HG03103 (cell line): ENCODE results near the gene UQCR10.

Experiments used
- ATAC-seq: cut with Tn5 transposase; IDR thresholded peaks from one replicate; pipeline ENCODE4 v1.9.1; 2021; ENCODE audit warnings: low read depth; ENCODE audit not compliant: unreplicated experiment

UQCR10 gene

DNA sequence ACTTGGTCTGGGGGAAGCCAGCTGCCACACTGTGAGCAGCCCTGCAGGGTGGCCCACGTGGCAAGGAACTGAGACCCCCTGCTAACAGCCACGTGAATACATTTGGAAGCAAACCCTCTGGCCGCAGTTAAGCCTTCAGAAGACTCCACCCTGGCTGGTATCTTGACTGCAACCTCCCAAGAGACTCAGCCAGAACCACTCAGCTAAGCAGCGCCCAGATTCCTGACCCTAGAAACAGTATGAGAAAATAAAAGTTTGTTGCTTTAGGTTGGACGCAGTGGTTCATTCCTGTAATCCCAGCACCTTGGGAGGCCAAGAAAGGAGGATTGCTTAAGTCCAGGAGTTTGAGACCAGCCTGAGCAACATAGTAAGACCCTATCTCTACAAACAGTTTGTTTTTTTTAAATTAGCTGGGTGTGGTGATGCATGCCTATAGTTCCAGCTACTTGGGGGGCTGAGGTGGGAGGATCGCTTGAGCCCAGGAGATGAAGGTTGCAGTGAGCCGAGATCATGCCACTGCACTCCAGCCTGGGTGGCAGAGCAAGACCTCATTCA lies 9.0 kb upstream of the UQCR10 start:
- no peak for ATAC-seq

DNA sequence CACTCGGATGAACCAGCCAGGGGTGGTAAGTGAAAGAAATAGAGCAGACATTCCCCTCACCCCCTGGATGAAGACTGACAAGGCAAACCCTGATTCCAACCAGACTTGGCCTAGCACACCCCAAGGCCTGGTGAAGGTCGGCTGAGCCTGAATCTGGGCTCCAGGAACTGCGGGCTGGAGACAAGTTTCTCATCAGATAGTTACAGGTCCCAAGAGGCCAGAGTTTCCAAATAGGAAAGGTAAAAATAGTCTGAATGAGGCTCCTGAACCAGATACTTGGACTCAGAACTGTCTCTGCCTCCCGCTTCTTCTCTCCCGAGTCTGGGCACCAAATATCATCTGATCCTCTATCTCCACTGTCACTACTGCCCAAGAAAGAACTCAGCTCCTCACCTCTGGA lies 8.2 kb upstream of the UQCR10 start:
- ATAC-seq = no peak

DNA sequence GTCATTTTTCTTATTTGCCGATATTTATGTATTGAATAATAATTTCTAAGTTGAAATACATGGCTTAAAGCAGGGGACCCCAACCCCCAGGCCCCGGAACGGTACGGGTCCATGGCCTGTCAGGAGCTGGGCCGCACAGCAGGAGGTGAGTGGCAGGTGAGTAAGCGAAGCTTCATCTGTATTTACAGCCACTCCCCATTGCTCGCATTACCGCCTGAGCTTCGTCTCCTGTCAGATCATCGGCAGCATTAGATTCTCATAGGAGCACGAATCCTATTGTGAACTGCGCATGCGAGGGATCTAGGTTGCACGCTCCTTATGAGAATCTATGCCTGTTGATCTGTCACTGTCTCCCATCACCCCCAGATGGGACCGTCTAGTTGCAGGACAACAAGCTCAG lies 4.9 kb upstream of the UQCR10 start:
- ATAC-seq = no peak

DNA sequence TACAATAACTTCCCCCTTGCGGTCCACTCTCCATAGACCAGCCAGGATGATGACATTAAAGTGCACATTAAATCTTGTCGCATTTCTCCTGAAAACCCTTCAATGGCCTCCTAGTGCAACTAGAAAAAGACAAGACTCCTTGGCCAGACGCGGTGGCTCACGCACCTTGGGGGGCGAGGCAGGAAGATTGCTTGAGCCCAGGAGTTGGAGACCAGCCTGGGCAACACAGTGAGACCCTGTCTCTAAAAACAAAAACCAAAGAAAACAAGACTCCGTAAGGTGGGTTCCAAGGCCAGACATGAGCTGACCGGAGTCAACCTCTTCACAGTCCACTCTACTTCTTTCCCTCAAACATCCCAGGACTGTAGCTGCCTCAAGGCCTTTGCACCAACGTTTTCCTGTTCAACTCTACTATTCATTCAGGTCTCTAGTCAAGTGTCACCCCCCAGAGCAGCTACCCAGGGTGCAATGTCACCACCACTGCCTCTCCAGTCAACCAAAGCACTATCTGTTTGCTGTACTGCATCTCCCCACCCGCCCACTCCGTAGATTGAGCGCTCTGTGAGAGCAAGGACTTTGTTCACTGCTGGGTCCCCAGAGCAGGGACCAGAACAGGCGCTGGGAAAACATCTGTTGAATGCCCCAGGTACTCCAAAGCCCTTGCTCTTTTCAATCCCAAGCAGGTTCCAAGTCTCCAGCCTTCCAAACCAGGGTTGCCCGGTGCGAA lies 1.1 kb upstream of the UQCR10 start:
- ATAC-seq = peak; percentile 20

DNA sequence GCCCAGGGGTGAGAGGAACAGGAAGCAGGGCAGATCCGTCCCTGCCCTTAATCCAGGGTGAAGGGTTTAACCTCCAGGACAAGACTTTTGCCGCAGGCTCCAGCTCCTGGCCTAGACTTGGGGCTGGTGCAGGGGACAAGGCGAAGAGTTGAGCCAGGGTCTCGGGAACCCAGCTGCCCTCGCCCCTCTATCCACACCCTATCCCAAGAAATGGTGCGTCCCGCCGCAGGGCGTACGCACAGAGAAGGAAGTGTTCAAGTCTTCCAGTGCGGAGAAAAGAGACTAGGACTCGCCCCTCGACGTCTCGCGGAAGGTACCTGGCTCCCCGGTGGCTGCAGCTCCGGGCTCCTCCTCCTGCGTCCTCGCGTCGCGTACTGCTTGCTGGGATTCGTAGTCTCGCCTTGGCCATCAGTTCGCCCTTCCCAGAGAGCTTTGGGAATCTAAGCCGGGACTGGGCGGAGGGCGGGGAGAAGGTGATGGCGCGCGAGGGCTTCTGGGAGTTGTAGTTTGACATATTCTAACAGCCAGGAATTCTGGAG lies 468 bp upstream of the UQCR10 start, which contains the start of gene ZMAT5:
Gene ZMAT5, minus strand, starts transcription at position 376 of the 539 bp plus-strand sequence. CDS start 18,463 bp downstream, outside the sequence.
- peak; percentile 72 for ATAC-seq

DNA sequence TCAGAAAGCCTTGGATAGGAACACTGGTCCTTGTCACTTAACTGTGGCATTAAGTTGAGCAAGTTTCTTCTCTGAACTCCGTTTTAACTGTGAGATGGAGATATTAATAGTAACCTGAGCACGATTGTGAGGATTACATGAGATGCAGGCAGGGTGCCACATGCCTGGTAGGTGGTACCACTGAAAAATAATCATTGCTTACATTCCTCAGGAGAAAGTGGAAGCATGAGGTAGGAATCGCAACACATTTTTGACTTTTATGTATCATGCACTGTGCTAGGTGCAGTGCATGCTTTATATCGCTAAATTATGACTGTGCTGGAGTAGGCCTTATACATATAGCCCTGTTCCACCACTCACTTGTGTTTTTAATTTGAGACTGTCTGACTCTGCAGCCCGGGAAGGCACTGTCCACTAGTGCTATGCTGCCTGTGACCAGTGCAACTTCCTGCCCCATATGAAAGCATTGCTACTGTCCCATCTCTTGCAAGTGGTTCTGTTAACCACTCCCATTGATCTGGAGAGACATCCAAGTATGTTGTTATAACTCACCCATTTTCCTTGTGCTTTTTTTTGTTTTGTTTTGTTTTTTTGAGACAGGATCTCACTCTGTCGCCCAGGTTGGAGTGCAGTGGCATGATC lies 1.0 kb downstream of the UQCR10 start:
- no peak for ATAC-seq

DNA sequence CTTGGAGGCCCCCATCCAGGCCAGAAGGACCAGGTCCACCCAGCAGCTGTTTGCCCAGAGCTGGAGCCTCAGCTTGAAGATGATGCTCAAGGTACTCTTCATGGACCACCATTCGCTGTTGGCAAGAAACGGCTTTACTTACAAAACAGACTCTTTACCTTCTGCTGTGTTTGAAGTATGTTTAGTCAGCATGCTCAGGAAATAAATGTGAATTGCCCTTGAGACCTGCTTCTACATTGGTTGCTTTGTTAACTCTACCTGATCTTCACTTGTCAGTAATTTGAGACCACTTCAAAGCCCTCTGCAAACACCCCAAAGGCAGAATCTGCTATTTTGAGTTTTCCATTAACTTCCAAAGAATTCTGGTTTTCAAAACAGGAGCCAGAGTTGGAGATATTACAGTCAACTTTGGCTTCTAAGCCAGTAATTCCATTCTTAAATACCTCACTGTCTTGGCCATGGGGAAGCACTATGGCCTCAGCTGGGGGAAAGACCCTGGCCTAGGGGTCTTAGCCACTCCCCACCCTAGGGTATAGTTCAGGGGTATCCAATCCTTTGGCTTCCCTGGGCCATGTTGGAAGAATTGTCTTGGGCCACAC lies 2.7 kb downstream of the UQCR10 start:
- ATAC-seq = no peak

DNA sequence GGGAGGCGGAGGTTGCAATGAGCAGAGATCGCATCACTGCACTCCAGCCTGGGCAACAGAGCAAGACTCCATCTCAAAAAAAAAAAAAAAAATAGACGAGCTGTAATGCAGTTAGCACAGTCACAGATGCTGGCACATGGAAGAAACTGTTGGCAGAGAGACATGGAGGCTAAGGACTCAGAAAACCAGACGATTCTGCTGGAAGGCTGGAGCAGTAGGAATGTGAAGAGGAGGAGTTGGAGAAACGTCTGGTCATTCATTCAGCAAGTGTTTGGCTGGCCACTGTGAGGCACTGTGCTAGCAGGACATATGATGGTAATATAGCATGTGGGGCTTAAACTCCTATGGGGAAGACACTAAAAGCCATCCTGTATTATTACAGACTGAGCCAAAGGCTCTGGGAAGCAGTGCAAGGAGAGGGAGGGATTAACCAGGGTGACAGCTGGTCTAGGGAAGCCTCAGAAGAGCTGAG lies 5.0 kb downstream of the UQCR10 start:
- ATAC-seq = no peak

DNA sequence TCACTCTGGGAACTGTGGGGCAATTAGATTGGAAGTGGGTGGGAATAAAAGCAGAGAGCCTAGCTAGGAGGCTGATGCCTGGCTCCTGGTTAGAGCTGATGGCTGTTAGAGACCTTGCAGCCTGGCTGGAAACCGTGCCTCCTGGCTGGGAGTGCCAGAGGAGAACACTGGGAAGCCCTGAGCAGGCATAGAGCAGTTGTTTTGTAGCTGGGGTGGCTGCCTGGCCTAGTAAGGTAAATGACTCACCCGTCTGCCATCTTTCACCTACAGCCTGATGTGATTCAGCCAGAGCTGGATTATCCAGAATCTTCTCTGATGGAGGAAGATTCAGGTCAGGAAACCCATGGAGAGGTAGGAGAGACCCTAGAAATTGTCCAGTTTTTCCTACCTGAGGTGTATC lies 6.1 kb downstream of the UQCR10 start:
- ATAC-seq = no peak

DNA sequence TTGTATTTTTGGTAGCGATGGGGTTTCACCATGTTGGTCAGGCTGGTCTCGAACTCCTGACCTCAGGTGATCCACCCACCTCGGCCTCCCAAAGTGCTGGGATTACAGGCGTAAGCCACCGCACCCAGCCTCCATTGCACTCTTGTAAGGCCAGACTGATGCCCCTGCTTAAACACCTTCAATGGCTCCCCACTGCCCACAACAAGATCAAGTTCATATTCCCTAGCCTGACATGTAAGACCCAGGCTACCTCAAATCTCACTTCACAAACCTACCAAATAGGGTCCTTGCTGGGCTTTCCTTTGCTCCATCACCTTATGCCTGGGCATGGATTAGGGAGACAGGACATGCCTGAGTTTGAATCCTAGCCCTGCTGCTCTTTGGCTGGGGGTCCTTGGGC lies 13.1 kb downstream of the UQCR10 start:
- no peak for ATAC-seq

DNA sequence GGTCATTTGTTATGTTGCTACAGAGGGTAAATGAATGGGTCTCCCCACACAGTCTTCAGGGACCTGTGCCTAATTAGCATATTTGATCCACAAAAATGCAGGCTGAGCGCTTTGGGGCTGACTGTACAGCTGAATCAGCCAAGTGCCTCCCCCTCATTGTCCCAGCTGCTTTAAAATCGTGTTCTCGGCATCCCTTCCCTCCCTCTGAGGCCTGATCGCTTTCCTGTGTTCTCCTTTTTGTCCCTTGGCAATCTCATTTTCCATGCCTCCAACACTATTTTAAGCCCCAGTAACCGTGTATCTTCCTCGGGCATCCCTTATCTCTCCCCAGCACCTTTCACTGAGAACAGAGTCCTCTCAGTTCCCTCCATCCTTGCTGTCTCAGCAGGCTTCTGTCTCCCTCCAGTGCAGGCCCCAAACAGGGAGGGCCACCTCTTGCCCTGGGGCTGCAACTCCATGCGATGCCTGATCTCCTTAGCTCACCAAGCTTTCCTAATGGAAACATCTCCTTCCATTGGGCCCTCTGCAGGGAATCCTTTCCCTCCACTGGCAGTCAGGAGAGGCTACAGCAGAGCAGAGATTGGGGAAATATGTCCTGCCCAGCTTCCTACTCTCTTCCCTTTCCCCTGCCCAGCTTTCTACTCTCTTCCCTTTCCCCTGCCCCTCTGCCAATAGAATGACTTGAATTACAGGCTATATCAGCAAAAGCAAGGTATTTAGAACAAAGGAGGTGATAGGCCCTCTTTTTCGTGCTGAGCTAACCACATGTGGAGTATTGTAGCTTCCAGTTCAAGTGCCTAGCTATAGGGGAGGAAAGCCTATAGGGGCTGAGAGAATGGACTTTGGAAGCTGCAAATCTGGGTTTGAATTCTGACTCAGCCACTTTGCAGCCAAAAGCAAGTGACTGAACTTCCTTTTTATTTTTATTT lies 13.8 kb downstream of the UQCR10 start:
- ATAC-seq = no peak

DNA sequence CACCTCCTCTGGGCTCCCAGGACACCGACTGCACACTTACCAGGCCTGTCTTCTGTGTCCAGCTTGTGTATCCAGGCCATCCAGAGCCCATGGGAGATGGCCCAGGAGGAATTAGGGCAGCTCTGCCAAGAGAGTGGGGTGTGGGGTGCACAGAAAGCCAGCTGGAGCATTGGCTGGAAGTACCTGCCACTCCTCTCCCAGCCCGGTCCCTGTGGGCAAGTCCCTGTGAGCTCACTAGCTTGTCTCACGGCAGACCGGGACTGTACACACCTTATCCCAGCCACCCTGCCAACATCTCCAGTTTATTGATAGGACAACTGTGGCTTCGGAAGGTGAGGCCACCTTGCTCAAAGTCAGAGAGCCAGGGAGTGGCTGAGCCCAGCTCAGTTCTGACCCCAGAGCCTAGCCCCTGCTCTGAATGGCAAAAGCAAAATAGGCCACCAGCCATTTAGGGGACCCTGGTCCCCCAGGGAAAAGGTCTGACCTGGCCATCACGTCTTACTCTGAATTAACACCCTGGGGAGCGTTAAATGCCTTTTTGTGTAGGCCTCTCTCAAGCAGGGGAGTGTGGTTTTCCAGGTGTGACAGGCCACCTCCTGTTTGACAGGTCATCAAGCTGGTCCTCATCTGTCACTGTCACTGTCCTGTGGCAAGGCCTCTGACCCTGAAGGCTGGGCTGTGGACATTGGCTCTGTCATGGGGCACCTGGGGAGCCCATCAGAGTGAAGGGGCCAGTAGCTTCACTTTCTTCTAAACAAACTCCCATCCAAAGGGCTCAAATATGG lies 15.1 kb downstream of the UQCR10 start:
- ATAC-seq = no peak

DNA sequence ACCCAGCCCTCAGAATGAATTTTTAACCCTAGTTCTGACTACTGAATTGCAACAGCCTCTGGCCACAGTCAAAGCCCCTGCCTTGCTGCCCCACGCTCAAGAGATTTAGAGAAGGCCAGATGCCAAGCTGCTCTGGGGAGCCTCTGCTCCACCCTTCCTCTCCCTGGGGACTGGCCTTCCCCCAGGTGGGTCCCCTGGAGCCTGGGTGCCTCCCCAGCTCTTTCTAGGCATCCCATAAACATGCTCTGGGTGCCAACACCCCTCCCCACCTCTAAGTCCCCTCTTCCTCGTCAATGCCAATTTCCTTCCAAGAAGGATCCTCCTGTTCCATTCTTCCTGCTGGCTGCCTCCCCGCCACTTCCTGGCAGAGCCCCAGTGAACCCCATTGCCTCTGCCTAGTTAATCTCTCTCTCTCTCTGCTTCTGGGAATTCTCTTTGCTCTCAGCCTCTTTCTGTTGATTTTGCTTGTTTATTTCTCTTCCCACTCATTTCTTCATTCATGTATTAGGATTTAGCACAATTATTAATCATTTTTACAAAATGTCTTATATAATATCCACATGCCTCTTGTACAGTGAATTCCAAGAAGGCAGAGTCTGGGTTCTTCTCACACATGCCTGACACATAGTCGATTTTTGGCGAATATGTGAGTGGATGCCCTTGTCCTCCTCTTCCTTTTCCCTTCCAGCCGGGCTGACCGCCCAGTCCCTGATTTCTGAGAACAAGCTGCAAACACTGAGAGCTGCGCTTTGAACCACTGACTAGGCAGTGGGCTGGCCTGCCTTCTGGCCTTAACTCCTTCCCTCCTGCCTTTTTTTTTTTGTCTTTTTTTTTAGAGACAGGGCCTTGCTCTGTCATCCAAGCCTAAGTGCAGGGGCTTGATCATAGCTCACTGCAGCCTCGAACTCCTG lies 17.5 kb downstream of the UQCR10 start:
- no peak for ATAC-seq

DNA sequence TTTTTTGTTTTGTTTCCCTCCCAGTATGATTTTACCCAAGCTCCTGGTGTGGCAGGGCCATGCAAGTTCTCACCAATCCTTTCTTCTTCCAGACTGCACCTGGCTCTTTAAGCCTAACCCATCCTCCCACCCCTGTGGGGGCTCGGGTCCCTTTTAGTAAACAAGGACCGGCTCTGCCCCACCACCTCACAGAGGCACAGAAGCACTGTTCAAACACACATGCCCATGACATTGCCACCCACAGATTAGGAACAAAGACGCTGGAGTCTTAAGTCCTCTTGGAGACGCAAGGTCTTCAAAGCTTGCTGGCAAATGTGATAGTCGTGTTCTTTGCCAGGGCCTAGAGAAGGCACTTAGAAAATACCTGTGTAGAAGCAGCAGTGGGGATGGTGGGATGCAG lies 18.9 kb downstream of the UQCR10 start:
- no peak for ATAC-seq

DNA sequence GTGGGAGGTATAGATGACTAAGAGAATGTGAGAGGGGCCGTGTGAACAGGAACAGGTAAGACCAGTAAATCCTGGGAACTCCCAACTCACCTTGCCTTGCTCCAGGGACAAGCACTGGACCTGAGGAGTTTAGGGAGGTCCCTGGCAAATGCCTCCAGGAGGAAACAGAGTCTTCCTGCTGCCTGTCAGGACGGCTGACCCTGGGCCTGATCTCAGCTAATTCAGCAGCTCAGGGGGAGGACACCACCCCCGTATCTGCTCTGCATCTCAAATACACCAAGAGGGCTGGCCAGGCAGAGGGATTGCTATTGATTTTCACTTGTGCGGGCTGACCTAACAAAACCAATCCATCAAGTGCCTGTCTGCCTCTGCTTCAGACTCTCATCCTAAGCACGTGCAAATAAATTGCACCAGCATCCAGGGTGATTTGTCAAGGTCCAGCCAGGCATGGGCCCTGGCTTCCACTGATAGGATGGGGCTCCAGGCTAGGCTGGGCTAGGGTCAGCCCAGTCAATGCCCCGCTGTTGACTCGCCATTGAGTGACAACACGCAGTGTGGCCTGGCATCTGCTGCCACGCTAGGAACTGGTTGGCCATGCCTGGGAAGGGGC lies 20.3 kb downstream of the UQCR10 start:
- ATAC-seq = no peak

DNA sequence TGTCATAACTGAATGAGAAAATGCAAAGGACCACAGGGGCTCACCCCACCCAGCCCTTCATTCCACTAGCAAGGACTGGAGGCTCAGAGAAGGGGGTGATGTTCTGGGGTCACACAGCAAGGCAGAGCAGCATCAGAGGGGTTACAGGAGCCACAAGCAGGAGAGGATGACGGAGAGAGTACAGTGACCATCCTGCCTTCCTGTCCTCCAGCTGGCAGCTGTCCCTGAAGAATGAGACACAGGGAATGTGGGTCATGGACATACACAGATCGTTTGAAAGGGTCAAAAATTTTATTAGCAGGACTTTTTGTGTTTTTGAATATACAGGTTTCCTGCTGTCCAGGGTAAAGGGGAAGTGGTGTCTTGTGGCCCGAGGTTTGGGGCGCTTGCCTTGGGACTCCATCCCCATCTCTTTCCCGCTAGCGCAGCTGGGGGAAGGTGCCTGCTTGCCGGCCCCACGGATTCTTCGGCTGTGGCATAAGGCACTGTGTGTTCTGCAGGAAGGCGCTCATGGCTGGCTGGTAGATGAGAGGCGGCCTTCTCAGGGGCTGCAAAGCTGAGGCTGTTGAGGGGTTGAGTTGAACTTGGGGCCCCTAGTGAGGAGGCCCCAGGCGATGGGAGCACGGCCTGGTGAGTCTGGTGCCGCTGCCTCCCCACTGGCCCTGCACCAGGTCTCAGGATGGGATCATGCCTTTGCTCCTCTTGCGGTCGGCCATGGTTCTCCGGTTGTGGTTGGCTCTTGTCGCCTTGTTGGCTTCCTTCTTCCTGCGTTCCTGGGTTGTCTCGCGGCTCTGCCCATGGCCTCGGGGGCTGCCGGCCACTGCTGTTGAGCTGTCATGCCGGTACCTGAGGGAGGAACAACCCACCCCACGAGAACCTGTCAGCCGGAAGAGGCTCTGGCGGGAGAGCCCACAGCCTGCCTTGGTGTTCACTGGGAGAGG lies 21.4 kb downstream of the UQCR10 start:
- ATAC-seq = no peak

DNA sequence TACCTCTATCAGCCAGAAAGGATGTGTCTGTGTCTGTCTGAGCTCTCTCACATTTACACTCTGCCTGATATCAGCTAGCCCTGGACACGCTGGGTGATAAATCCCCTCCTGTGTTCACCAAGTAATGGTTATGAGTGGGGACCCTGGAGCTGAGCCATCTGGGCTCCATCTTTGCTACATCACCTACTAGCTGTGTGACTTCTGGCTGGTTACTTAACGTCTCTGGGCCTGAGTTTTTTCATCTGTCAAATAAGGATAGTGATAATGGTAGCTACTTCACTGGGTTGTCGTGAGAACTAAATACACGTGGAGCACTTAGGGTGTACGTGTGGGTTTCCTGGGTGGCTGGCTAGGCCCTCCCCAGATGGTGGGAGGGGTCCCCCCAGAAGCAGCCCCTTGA lies 22.9 kb downstream of the UQCR10 start:
- ATAC-seq = no peak
